ENCODE measurements around the gene MIB2. TPM values are rescaled to one million over a fixed set of nuclear protein-coding genes. Genes with fewer than 3 reads are reported as not detected.

The MIB2 gene
- total and polyA plus RNA-seq, 4 donors, result 35.5 to 80.5 (median 50.8) TPM

DNA sequence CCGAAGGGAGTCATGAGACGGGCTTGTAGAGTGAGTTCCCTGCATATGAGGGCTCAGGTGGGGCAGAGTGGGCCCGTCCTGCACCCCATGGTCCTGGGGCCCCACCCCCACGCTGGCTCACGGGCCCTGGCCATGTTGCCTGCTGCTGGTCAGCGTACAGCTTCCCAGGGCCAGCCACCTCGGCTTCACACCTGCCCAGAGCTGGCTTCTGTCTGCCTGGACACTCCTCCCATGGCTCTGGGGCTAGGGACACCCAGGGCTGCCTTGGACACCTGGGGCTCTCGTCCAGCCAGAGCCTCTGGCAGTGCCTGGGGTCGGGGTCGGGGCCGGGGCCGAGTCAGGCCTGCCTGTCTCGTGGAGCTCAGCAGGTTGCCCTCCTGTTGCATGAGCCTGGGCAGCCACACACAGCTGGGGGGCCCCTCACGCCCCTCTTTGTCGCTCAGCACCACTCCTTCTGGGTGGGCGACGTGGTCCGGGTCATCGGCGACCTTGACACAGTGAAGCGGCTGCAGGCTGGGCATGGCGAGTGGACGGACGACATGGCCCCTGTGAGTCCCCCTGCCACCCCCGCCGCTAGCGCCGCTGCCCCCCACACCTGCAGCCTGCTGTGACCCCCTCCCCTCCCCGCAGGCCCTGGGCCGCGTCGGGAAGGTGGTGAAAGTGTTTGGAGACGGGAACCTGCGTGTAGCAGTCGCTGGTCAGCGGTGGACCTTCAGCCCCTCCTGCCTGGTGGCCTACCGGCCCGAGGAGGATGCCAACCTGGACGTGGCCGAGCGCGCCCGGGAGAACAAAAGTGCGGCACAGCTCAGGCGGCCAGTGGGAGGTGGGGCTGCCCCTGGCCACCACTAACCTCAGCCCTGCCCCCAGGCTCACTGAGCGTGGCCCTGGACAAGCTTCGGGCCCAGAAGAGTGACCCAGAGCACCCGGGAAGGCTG lies 11.2 kb downstream of the MIB2 start:
- no peak for DNase-seq
- peaks cover 0 to 4% (median 0%) of the 10 kb centered on the region in 4 donors for H3K9me3 ChIP-seq (ENCODE audit: control insufficient read depth in 4 of 4, insufficient read depth in 3 of 4, low read length in 3 of 4)
- H3K4me3 ChIP-seq, result no peak overlapping the region
- peaks cover 0 to 21% (median 9%) of the 10 kb centered on the region in 4 donors for H3K36me3 ChIP-seq (ENCODE audit: control insufficient read depth in 4 of 4, insufficient read depth in 4 of 4, low read length in 4 of 4)
- H3K27me3 ChIP-seq (ENCODE audit: control insufficient read depth in 3 of 3, insufficient read depth in 3 of 3, low read length in 2 of 3), result peaks cover 0 to 5% (median 0%) of the 10 kb centered on the region in 3 donors
- H3K27ac ChIP-seq (ENCODE audit: low read depth in 1 of 2, low read length in 1 of 2), result no peak overlapping the region
- H3K9ac ChIP-seq (ENCODE audit: insufficient read depth in 1 of 2, low read length in 2 of 2), result no peak overlapping the region
- 94 to 97% methylated on average over 45 to 48 of the region's 48 CpGs for WGBS, 2 donors
- H3K4me1 ChIP-seq (ENCODE audit: control insufficient read depth in 5 of 5, insufficient read depth in 5 of 5, low read length in 5 of 5), result peaks cover 0 to 9% (median 0%) of the 10 kb centered on the region in 5 donors
- ATAC-seq (ENCODE audit: insufficient read depth, low FRiP score), result no peak
- no peak for TF ChIP-seq CTCF (IDR thresholded peaks at IDR 0.05; ENCODE audit: control extremely low read depth, extremely low read depth)

GRCh38 chr1:1627261-1627828 lies 12.0 kb downstream of the MIB2 start:
- WGBS, 2 donors, result 82 to 95% methylated on average over 21 to 37 of the region's 37 CpGs
- no peak overlapping the region for H3K9ac ChIP-seq (ENCODE audit: insufficient read depth in 1 of 2, low read length in 2 of 2)

GRCh38 chr1:1627829-1628753 lies 12.8 kb downstream of the MIB2 start:
- DNase-seq, result no peak
- Histone ChIP-seq H3K27ac (ENCODE audit: low read depth in 1 of 2, low read length in 1 of 2) (no peak overlapping the region), H3K27me3 (ENCODE audit: control insufficient read depth in 3 of 3, insufficient read depth in 3 of 3, low read length in 2 of 3) (peaks cover 0 to 5% (median 0%) of the 10 kb centered on the region in 3 donors), H3K4me1 (ENCODE audit: control insufficient read depth in 5 of 5, insufficient read depth in 5 of 5, low read length in 5 of 5) (peaks cover 0 to 9% (median 0%) of the 10 kb centered on the region in 5 donors), H3K36me3 (ENCODE audit: control insufficient read depth in 4 of 4, insufficient read depth in 4 of 4, low read length in 4 of 4) (peaks cover 0 to 21% (median 9%) of the 10 kb centered on the region in 4 donors), H3K4me3 (no peak overlapping the region), H3K9me3 (ENCODE audit: control insufficient read depth in 4 of 4, insufficient read depth in 3 of 4, low read length in 3 of 4) (peaks cover 0 to 4% (median 0%) of the 10 kb centered on the region in 4 donors), H3K9ac (ENCODE audit: insufficient read depth in 1 of 2, low read length in 2 of 2) (no peak overlapping the region)
- WGBS, 2 donors, result 95 to 96% methylated on average over 53 of the region's 53 CpGs
- TF ChIP-seq CTCF (IDR thresholded peaks at IDR 0.05; ENCODE audit: control extremely low read depth, extremely low read depth), result no peak
- no peak for ATAC-seq (ENCODE audit: insufficient read depth, low FRiP score)

More at GRCh38 chr1:1627261-1627828, 12.0 kb downstream of the MIB2 start:
- peaks cover 0 to 4% (median 0%) of the 10 kb centered on the region in 4 donors for H3K9me3 ChIP-seq (ENCODE audit: control insufficient read depth in 4 of 4, insufficient read depth in 3 of 4, low read length in 3 of 4)
- no peak overlapping the region for H3K27ac ChIP-seq (ENCODE audit: low read depth in 1 of 2, low read length in 1 of 2)
- TF ChIP-seq CTCF (IDR thresholded peaks at IDR 0.05; ENCODE audit: control extremely low read depth, extremely low read depth), result no peak
- DNase-seq (no peak), ATAC-seq (ENCODE audit: insufficient read depth, low FRiP score) (no peak)
- H3K27me3 ChIP-seq (ENCODE audit: control insufficient read depth in 3 of 3, insufficient read depth in 3 of 3, low read length in 2 of 3), result peaks cover 0 to 5% (median 0%) of the 10 kb centered on the region in 3 donors
- no peak overlapping the region for H3K4me3 ChIP-seq
- H3K4me1 ChIP-seq (ENCODE audit: control insufficient read depth in 5 of 5, insufficient read depth in 5 of 5, low read length in 5 of 5), result peaks cover 0 to 9% (median 0%) of the 10 kb centered on the region in 5 donors
- peaks cover 0 to 21% (median 9%) of the 10 kb centered on the region in 4 donors for H3K36me3 ChIP-seq (ENCODE audit: control insufficient read depth in 4 of 4, insufficient read depth in 4 of 4, low read length in 4 of 4)
